SJCRH30 (cell line): ENCODE data around the gene STXBP4. TPM values are rescaled to one million over a fixed set of nuclear protein-coding genes. Genes with fewer than 3 reads are reported as not detected.
"Not testable (repeated sequence)": the region's sequence is repeated elsewhere in the genome, so short reads cannot be mapped to it uniquely, and the experiment has no call there.

Source experiments
- DNase-seq, 2 experiments: peaks; one replicate each; pipeline ENCODE4 v3.0.0-alpha.2; 2015 to 2020
- H3K27ac ChIP-seq: fragments of 250-450 bp; sonication (Bioruptor Pico); 2 replicates; pipeline ENCODE4 v1.5.1; 2020; ENCODE audit warnings: mild to moderate bottlenecking, moderate library complexity
- H3K27me3 ChIP-seq: fragments of 250-450 bp; sonication (Bioruptor Pico); 2 replicates; pipeline ENCODE4 v1.5.1; 2020; ENCODE audit warnings: mild to moderate bottlenecking, moderate library complexity
- H3K36me3 ChIP-seq: fragments of 250-450 bp; sonication (Bioruptor Pico); 2 replicates; pipeline ENCODE4 v1.5.1; 2020; ENCODE audit warnings: mild to moderate bottlenecking, moderate library complexity
- H3K4me1 ChIP-seq: fragments of 250-450 bp; sonication (Bioruptor Pico); 2 replicates; pipeline ENCODE4 v1.5.1; 2020; ENCODE audit warnings: mild to moderate bottlenecking, moderate library complexity
- H3K4me3 ChIP-seq: fragments of 250-450 bp; sonication (Bioruptor Pico); 2 replicates; pipeline ENCODE4 v1.5.1; 2020; ENCODE audit warnings: mild to moderate bottlenecking, moderate library complexity
- H3K9me3 ChIP-seq: fragments of 250-450 bp; sonication (Bioruptor Pico); replicated peaks from 2 replicates; pipeline ENCODE4 v1.5.1; 2020; ENCODE audit warnings: mild to moderate bottlenecking, moderate library complexity
- total RNA-seq: library from RNA; depleted of rRNA; stranded (reverse); fragments of >200 nt; shearing (Covaris generic); gene quantifications from 2 replicates; pipeline ENCODE4 v1.2.3, GENCODE V29; 2014

Gene STXBP4
- total RNA-seq, 1 experiment from 2014 or later = 16.9 TPM

- H3K27ac ChIP-seq = no peak overlapping the region
- no peak overlapping the region for H3K4me3 ChIP-seq
- H3K27me3 ChIP-seq = no peaks in the 10 kb centered on the region
- no peaks in the 10 kb centered on the region for H3K36me3 ChIP-seq
- H3K4me1 ChIP-seq = no peaks in the 10 kb centered on the region
- H3K9me3 ChIP-seq = no peaks in the 10 kb centered on the region
- DNase-seq = no peak
Observed at GRCh38 chr17:55040611-55041010, 72.0 kb downstream of the STXBP4 start.

- DNase-seq = peak in 1 of 2 experiments; percentile 34
- H3K36me3 ChIP-seq = no peaks in the 10 kb centered on the region; the same call in 1 of the 2 replicates
- H3K27ac ChIP-seq = no peak overlapping the region
- H3K4me1 ChIP-seq = peaks cover 23% of the 10 kb centered on the region
- H3K27me3 ChIP-seq = no peaks in the 10 kb centered on the region
- no peaks in the 10 kb centered on the region for H3K9me3 ChIP-seq
- H3K4me3 ChIP-seq = no peak overlapping the region
Observed at GRCh38 chr17:55053855-55054254, 85.3 kb downstream of the STXBP4 start.

GRCh38 chr17:55054429-55054828 lies 85.9 kb downstream of the STXBP4 start:
- no peaks in the 10 kb centered on the region for H3K27me3 ChIP-seq
- H3K9me3 ChIP-seq = no peaks in the 10 kb centered on the region; the same call in 1 of the 2 replicates
- no peaks in the 10 kb centered on the region; the same call in 1 of the 2 replicates for H3K36me3 ChIP-seq
- H3K4me3 ChIP-seq = no peak overlapping the region
- H3K4me1 ChIP-seq = peaks cover 23% of the 10 kb centered on the region
- no peak overlapping the region for H3K27ac ChIP-seq
- DNase-seq = no peak

- Histone ChIP-seq H3K36me3 (no peaks in the 10 kb centered on the region), H3K27ac (peak overlapping the region; percentile 89), H3K4me1 (peaks cover 23% of the 10 kb centered on the region), H3K4me3 (no peak overlapping the region), H3K9me3 (no peaks in the 10 kb centered on the region; the same call in 1 of the 2 replicates), H3K27me3 (no peaks in the 10 kb centered on the region)
- peak; percentile 88 to 93 for DNase-seq
Observed at GRCh38 chr17:55056526-55056925, 88.0 kb downstream of the STXBP4 start.

- Histone ChIP-seq H3K27ac (peak overlapping the region; percentile 89), H3K36me3 (no peaks in the 10 kb centered on the region), H3K27me3 (no peaks in the 10 kb centered on the region), H3K4me1 (peaks cover 23% of the 10 kb centered on the region), H3K9me3 (no peaks in the 10 kb centered on the region; the same call in 1 of the 2 replicates), H3K4me3 (no peak overlapping the region)
- no peak for DNase-seq
Observed at GRCh38 chr17:55057184-55057583, 88.6 kb downstream of the STXBP4 start.

GRCh38 chr17:55059724-55060123 lies 91.2 kb downstream of the STXBP4 start:
- Histone ChIP-seq H3K27me3 (no peaks in the 10 kb centered on the region), H3K27ac (no peak overlapping the region), H3K9me3 (no peaks in the 10 kb centered on the region; the same call in 1 of the 2 replicates), H3K36me3 (no peaks in the 10 kb centered on the region), H3K4me1 (peaks cover 23% of the 10 kb centered on the region), H3K4me3 (no peak overlapping the region)
- DNase-seq = no peak

- Histone ChIP-seq H3K4me1 (peaks cover 6% of the 10 kb centered on the region; the same call in 1 of the 2 replicates), H3K9me3 (no peaks in the 10 kb centered on the region; the same call in 1 of the 2 replicates), H3K27me3 (no peaks in the 10 kb centered on the region), H3K36me3 (no peaks in the 10 kb centered on the region), H3K4me3 (no peak overlapping the region), H3K27ac (no peak overlapping the region)
- no peak for DNase-seq
Observed at GRCh38 chr17:55062921-55063320, 94.4 kb downstream of the STXBP4 start.

- Histone ChIP-seq H3K9me3 (no peaks in the 10 kb centered on the region; the same call in 1 of the 2 replicates), H3K36me3 (no peaks in the 10 kb centered on the region), H3K4me1 (peaks cover 16% of the 10 kb centered on the region), H3K4me3 (no peak overlapping the region), H3K27ac (no peak overlapping the region), H3K27me3 (no peaks in the 10 kb centered on the region)
- no peak for DNase-seq
Observed at GRCh38 chr17:55063885-55064874, 95.6 kb downstream of the STXBP4 start.

- peak; percentile 34 to 62 for DNase-seq
- H3K36me3 ChIP-seq = no peaks in the 10 kb centered on the region
- no peaks in the 10 kb centered on the region for H3K9me3 ChIP-seq
- no peak overlapping the region for H3K4me3 ChIP-seq
- H3K4me1 ChIP-seq = peaks cover 16% of the 10 kb centered on the region
- no peaks in the 10 kb centered on the region for H3K27me3 ChIP-seq
- H3K27ac ChIP-seq = peak overlapping the region; percentile 38
Observed at GRCh38 chr17:55067697-55068439, 99.3 kb downstream of the STXBP4 start.

GRCh38 chr17:55068862-55069811 lies 100.6 kb downstream of the STXBP4 start:
- no peak overlapping the region for H3K27ac ChIP-seq
- H3K27me3 ChIP-seq = no peaks in the 10 kb centered on the region
- peaks cover 16% of the 10 kb centered on the region for H3K4me1 ChIP-seq
- no peak overlapping the region for H3K4me3 ChIP-seq
- H3K36me3 ChIP-seq = no peaks in the 10 kb centered on the region
- DNase-seq = no peak
- no peaks in the 10 kb centered on the region for H3K9me3 ChIP-seq

- DNase-seq = no peak
Observed at GRCh38 chr17:55069983-55070529, 101.5 kb downstream of the STXBP4 start.

GRCh38 chr17:55072898-55073297 lies 104.3 kb downstream of the STXBP4 start:
- Histone ChIP-seq H3K4me3 (no peak overlapping the region), H3K36me3 (no peaks in the 10 kb centered on the region), H3K27ac (no peak overlapping the region), H3K27me3 (no peaks in the 10 kb centered on the region), H3K9me3 (no peaks in the 10 kb centered on the region), H3K4me1 (peaks cover 10% of the 10 kb centered on the region)
- no peak for DNase-seq

More at GRCh38 chr17:55069983-55070529, 101.5 kb downstream of the STXBP4 start:
- peaks cover 16% of the 10 kb centered on the region for H3K4me1 ChIP-seq
- no peaks in the 10 kb centered on the region for H3K36me3 ChIP-seq
- H3K27me3 ChIP-seq = no peaks in the 10 kb centered on the region
- no peak overlapping the region for H3K4me3 ChIP-seq
- H3K27ac ChIP-seq = no peak overlapping the region
- no peaks in the 10 kb centered on the region for H3K9me3 ChIP-seq

GRCh38 chr17:55073467-55073866 lies 104.9 kb downstream of the STXBP4 start:
- H3K9me3 ChIP-seq, H3K36me3 ChIP-seq, H3K27ac ChIP-seq, H3K27me3 ChIP-seq, H3K4me3 ChIP-seq, H3K4me1 ChIP-seq, DNase-seq: not testable (repeated sequence)

- no peak for DNase-seq
- no peak overlapping the region for H3K27ac ChIP-seq
Observed at GRCh38 chr17:55081559-55081958, 113.0 kb downstream of the STXBP4 start.

More at GRCh38 chr17:55081559-55081958, 113.0 kb downstream of the STXBP4 start:
- peaks cover 11% of the 10 kb centered on the region; the same call in 1 of the 2 replicates for H3K36me3 ChIP-seq
- 0 out of 2 replicates have a peak, but pooled peaks cover 3% of the 10 kb centered on the region for H3K9me3 ChIP-seq
- H3K4me1 ChIP-seq = peaks cover 4% of the 10 kb centered on the region
- H3K4me3 ChIP-seq = no peak overlapping the region
- no peaks in the 10 kb centered on the region for H3K27me3 ChIP-seq
